Thoracic aorta (tissue), 2 donors: ENCODE data around the gene IDH3B. TPM values are rescaled to one million over a fixed set of nuclear protein-coding genes. Genes with fewer than 3 reads are reported as not detected.

Experiments used
- ATAC-seq: fragments of 150-250 bp; one replicate; pipeline ENCODE4 v1.8.0; 2017; ENCODE audit warnings: low read depth; ENCODE audit not compliant: insufficient number of reproducible peaks, low FRiP score
- DNase-seq: peaks from one replicate; pipeline ENCODE4 v3.0.0-alpha.2; 2020; ENCODE audit warnings: low spot score
- H3K27ac ChIP-seq, 2 donors: fragments of 200-600 bp; sonication (generic); 1 replicate in 1 of 2; 2 replicates in 1 of 2; pipeline ENCODE4 v1.5.1; 2016; ENCODE audit warnings: mild to moderate bottlenecking in 2 of 2, moderate library complexity in 2 of 2
- H3K27me3 ChIP-seq: fragments of 200-600 bp; sonication (generic); replicated peaks from 2 replicates; pipeline ENCODE4 v1.6.0; 2016; ENCODE audit warnings: mild to moderate bottlenecking; ENCODE audit not compliant: insufficient read depth
- H3K36me3 ChIP-seq: fragments of 200-600 bp; sonication (generic); one replicate; pipeline ENCODE4 v1.5.1; 2016
- H3K4me1 ChIP-seq, 2 donors: fragments of 200-600 bp; sonication (generic); 1 replicate in 1 of 2; 2 replicates in 1 of 2; pipeline versions ENCODE4 v1.5.1 to v1.6.0; 2016; ENCODE audit warnings: low read depth in 2 of 2, mild to moderate bottlenecking in 1 of 2; ENCODE audit not compliant: control insufficient read depth in 1 of 2
- H3K4me3 ChIP-seq: fragments of 200-600 bp; sonication (generic); 2 replicates; pipeline ENCODE4 v1.5.1; 2016; ENCODE audit warnings: mild to moderate bottlenecking
- H3K9me3 ChIP-seq: fragments of 200-600 bp; sonication (generic); 2 replicates; pipeline ENCODE4 v1.5.1; 2016
- CTCF ChIP-seq: fragments of 200-600 bp; sonication (generic); IDR thresholded peaks from one replicate; pipeline ENCODE4 v1.5.1; 2019; ENCODE audit warnings: antibody characterized with exemption
- total RNA-seq, 2 donors: library from RNA; depleted of rRNA; stranded (reverse); fragments of >200 nt; gene quantifications; one replicate each; pipeline versions ENCODE4 v1.1.0 to v1.2.3, GENCODE V29; 2016

Gene IDH3B
- total RNA-seq, 2 donors from 2014 or later = 94.5 to 95.3 TPM

- ATAC-seq = no peak
These were observed 16.0 kb upstream of the IDH3B start for GRCh38 chr20:2680046-2680445.

GRCh38 chr20:2673453-2673852 is 9.4 kb upstream of the IDH3B start:
- H3K36me3 ChIP-seq = no peaks in the 10 kb centered on the region
- no peak for TF ChIP-seq CTCF
- no peak overlapping the region for H3K4me3 ChIP-seq
- no peaks in the 10 kb centered on the region for H3K9me3 ChIP-seq
- no peak overlapping the region for H3K27ac ChIP-seq
- ATAC-seq = no peak
- H3K27me3 ChIP-seq = no peaks in the 10 kb centered on the region
- DNase-seq = no peak
- no peaks in the 10 kb centered on the region for H3K4me1 ChIP-seq

More at GRCh38 chr20:2680046-2680445, 16.0 kb upstream of the IDH3B start:
- Histone ChIP-seq H3K27me3 (no peaks in the 10 kb centered on the region), H3K27ac (no peak overlapping the region), H3K4me3 (no peak overlapping the region), H3K36me3 (no peaks in the 10 kb centered on the region), H3K9me3 (no peaks in the 10 kb centered on the region), H3K4me1 (no peaks in the 10 kb centered on the region)
- DNase-seq = no peak
- TF ChIP-seq CTCF = no peak

- no peaks in the 10 kb centered on the region for H3K9me3 ChIP-seq
- no peaks in the 10 kb centered on the region for H3K36me3 ChIP-seq
- no peak overlapping the region for H3K27ac ChIP-seq
- TF ChIP-seq CTCF = no peak
- DNase-seq = no peak
- H3K27me3 ChIP-seq = no peaks in the 10 kb centered on the region
- H3K4me3 ChIP-seq = no peak overlapping the region
- no peaks in the 10 kb centered on the region for H3K4me1 ChIP-seq
- ATAC-seq = no peak
These were observed 8.4 kb upstream of the IDH3B start for GRCh38 chr20:2672446-2672845.

- Histone ChIP-seq H3K36me3 (no peaks in the 10 kb centered on the region), H3K9me3 (no peaks in the 10 kb centered on the region), H3K27ac (no peak overlapping the region), H3K4me3 (no peak overlapping the region), H3K27me3 (no peaks in the 10 kb centered on the region), H3K4me1 (no peaks in the 10 kb centered on the region)
- DNase-seq (no peak), ATAC-seq (no peak)
- no peak for TF ChIP-seq CTCF
These were observed 8.0 kb upstream of the IDH3B start for GRCh38 chr20:2671977-2672376.

- H3K27me3 ChIP-seq = no peaks in the 10 kb centered on the region
- DNase-seq = no peak
- no peak for TF ChIP-seq CTCF
- H3K4me3 ChIP-seq = peak overlapping the region; percentile 83
- no peak for ATAC-seq
- peaks cover 21% of the 10 kb centered on the region for H3K36me3 ChIP-seq
- H3K4me1 ChIP-seq = peaks cover 6 to 14% of the 10 kb centered on the region in 2 donors
- no peaks in the 10 kb centered on the region for H3K9me3 ChIP-seq
- H3K27ac ChIP-seq = peak overlapping the region; percentile 90 to 93
These were observed 591 bp downstream of the IDH3B start for GRCh38 chr20:2663364-2663886.
